Ovary (tissue), 3 donors: Measurements from ENCODE around the gene KNDC1.

Experiments
- CTCF ChIP-seq, 3 donors: fragments of 450-650 bp in 2 of 3; fragments of 200-600 bp in 1 of 3; IDR thresholded peaks; one replicate each; pipeline versions ENCODE4 v1.5.1 to v1.8.0; 2016 to 2022; ENCODE audit warnings: antibody characterized with exemption in 3 of 3, mild to moderate bottlenecking in 1 of 3
- POLR2A ChIP-seq: fragments of 450-650 bp; IDR thresholded peaks from one replicate; pipeline ENCODE4 v1.6.1; 2017; ENCODE audit warnings: antibody characterized with exemption, mild to moderate bottlenecking, moderate library complexity
- donor health status: DM: no; HTN: no; CAD: no.

- no peak for TF ChIP-seq POLR2A
- no peak for TF ChIP-seq CTCF (IDR thresholded peaks at IDR 0.05)
Observed at GRCh38 chr10:133210398-133211140, 50.5 kb downstream of the KNDC1 start.
